Suppressor macrophage treated with lipopolysaccharide for 4 hours (primary cell): ENCODE results near the gene GRAMD4.

Source experiments
- DNase-seq: peaks from one replicate; pipeline ENCODE4 v3.0.0-alpha.2; 2020

Gene GRAMD4

GRCh38 chr22:46619830-46620501 lies at the start of gene GRAMD4:
Gene GRAMD4, plus strand, starts transcription at chr22:46620386. Its CDS starts 6,414 bp downstream, at chr22:46626800.
- DNase-seq = peak; percentile 27

- no peak for DNase-seq
Measured at GRCh38 chr22:46571642-46572250, 48.4 kb upstream of the GRAMD4 start.

- DNase-seq = no peak
Measured at GRCh38 chr22:46572911-46573780, 47.0 kb upstream of the GRAMD4 start.

GRCh38 chr22:46573781-46574437 lies 46.3 kb upstream of the GRAMD4 start:
- DNase-seq = peak; percentile 68

GRCh38 chr22:46574438-46574992 lies 45.7 kb upstream of the GRAMD4 start:
- DNase-seq = no peak

- no peak for DNase-seq
Measured at GRCh38 chr22:46574993-46575910, 44.9 kb upstream of the GRAMD4 start.

- no peak for DNase-seq
Measured at GRCh38 chr22:46575911-46576555, 44.2 kb upstream of the GRAMD4 start.

- DNase-seq = peak; percentile 65
Measured at GRCh38 chr22:46576556-46577367, 43.4 kb upstream of the GRAMD4 start.

- DNase-seq = no peak
Measured at GRCh38 chr22:46577368-46578249, 42.6 kb upstream of the GRAMD4 start.

GRCh38 chr22:46578251-46578823 lies 41.8 kb upstream of the GRAMD4 start:
- DNase-seq = no peak

GRCh38 chr22:46578824-46579561 lies 41.2 kb upstream of the GRAMD4 start:
- DNase-seq = no peak

- DNase-seq = no peak
Measured at GRCh38 chr22:46579751-46580449, 40.3 kb upstream of the GRAMD4 start.

GRCh38 chr22:46580940-46581537 lies 39.1 kb upstream of the GRAMD4 start:
- DNase-seq = no peak

- DNase-seq = no peak
Measured at GRCh38 chr22:46581538-46582244, 38.5 kb upstream of the GRAMD4 start.

GRCh38 chr22:46582281-46582933 lies 37.8 kb upstream of the GRAMD4 start:
- no peak for DNase-seq

GRCh38 chr22:46583571-46583970 lies 36.6 kb upstream of the GRAMD4 start:
- DNase-seq = no peak
